Fibroblast of the aortic adventitia (primary cell): Measurements from ENCODE around the gene TARBP2. TPM values are rescaled to one million over a fixed set of nuclear protein-coding genes. Genes with fewer than 3 reads are reported as not detected.

Experiments
- DNase-seq: peaks from one replicate; pipeline ENCODE4 v3.0.0-alpha.2; 2010; ENCODE audit warnings: low read depth
- H3K4me3 ChIP-seq: 2 replicates; pipeline ENCODE4 v1.5.1; 2011; ENCODE audit warnings: low read depth, mild to moderate bottlenecking, control low read depth, low read length, moderate library complexity
- CTCF ChIP-seq: IDR thresholded peaks from 2 replicates; pipeline ENCODE4 v1.5.1; 2011; ENCODE audit warnings: mild to moderate bottlenecking, low read length, control low read depth, inconsistent platforms; ENCODE audit not compliant: insufficient read depth
- total RNA-seq: library from RNA; depleted of rRNA; stranded (reverse); fragments of >200 nt; gene quantifications from 2 replicates; pipeline ENCODE4 v1.2.3, GENCODE V29; 2012; ENCODE audit warnings: low replicate concordance

TARBP2 gene
- total RNA-seq, 1 donor: 32.4 TPM

DNA sequence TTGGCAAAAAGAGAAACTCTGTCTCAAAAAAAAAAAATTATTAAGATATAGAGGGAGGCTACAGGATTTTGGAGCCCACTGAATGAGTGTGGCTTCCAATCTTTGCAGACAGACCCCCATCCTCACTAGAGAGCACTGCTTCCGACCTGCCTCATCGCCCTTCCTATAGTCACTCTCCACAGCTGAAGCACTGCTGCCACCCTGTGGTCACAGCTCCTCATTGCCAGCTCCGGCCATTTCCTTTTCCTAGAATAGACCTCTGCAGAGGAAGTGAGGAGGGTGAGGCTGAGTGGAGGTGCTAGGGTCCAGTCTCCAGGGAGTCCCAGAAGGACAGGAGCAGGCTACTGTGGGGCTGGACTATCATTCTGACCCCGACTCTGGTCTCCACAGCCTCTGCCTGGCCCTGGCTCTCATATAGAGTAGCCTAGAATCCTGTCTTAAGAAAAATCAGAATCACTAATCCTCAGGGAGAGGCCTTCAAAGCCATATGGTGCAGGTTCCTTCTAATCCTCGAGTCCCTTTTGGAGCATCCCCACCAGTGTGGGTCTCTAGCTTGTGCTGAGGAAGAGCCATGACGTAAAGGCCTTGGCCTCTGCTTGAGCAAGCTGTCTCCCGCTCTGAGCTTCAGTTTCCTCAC, 7.6 kb downstream of the TARBP2 start:
- peak; percentile 92 for TF ChIP-seq CTCF
- peak; percentile 74 for DNase-seq
- no peak overlapping the region for H3K4me3 ChIP-seq

GRCh38 chr12:53510181-53510812, 9.2 kb downstream of the TARBP2 start:
- no peak for DNase-seq
- no peak overlapping the region for H3K4me3 ChIP-seq
- no peak for TF ChIP-seq CTCF

DNA sequence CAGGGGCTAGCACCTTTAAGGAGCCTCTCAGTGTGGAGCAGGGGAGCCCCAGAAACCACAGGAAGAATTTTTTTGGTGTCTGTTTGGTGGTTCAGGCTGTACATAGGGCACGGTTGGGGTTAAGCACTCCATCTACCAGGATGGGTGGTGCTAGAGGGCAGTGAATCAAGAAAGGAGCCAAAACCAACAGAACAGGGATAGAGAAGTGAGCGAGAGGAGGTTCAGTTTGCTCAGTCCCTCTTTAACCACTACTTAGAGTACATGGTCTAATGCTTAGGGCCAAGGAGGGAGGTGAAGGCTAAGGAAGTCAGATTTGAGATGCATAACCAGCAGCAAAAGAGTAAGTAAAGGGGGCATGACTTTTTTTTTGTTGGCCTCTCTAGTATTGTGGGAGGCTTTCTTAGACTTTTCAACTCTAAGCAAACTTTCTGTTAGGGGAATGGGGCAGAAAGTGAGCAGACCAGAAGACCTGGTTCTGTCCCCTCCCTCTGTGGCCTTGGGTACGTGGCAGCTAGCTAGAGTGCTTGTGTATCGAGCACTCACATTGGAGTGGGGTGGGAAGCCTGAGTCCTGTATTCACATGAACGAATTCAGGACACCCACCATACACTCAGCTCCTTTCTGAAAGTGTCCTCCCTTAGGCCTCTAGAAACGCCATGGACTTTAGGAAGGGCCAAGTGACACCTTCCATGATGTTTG, 12.8 kb downstream of the TARBP2 start:
- no peak for DNase-seq
- no peak for TF ChIP-seq CTCF

DNA sequence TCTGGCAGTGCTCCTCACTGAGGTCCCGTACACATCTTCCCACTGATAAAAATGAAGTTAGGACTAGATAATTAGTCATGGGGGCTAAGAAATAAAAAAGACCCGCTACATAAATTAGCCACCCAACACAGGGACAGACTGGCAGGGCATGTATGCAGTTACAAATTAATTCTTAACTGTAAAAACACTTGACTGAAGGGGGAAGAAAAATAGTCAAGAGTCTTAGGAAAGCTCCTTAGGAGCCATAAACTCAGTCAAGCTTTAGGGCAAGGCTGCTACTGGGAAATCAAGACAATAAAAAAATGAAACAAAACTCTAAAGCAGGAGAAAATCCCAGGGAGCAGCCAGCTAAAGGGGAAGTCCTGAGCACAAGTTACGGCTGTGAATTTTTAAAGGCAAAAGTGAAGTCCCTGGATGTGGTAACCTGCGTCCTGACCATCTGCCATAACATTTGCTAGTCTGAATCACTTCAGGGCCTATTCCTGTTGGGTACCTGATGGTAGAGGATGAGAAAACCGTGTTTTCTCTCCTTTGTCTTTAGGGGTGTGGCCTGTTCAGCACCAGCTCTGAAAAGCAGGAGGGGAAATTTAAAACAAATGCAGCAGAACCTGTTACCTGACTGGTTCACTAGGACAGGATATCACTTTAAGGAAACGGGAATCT, 13.7 kb downstream of the TARBP2 start:
- H3K4me3 ChIP-seq: no peak overlapping the region
- TF ChIP-seq CTCF: no peak
- DNase-seq: no peak

More for the DNA sequence above, 12.8 kb downstream of the TARBP2 start:
- H3K4me3 ChIP-seq: no peak overlapping the region

GRCh38 chr12:53515291-53515680, 14.2 kb downstream of the TARBP2 start:
- H3K4me3 ChIP-seq: no peak overlapping the region
- TF ChIP-seq CTCF: no peak
- DNase-seq: no peak

- no peak overlapping the region for H3K4me3 ChIP-seq
- no peak for DNase-seq
- TF ChIP-seq CTCF: no peak
Measured at GRCh38 chr12:53516758-53517455, 15.8 kb downstream of the TARBP2 start.
